Kidney tubule cell (primary cell): Measurements from ENCODE around the gene CDC42EP1.
A peak's percentile ranks its signal among the peaks of the same experiment; 100 is the strongest.

Source experiments
- DNase-seq: peaks from one replicate; pipeline ENCODE4 v3.0.0-alpha.2; 2018; ENCODE audit warnings: low spot score

The CDC42EP1 gene

DNA sequence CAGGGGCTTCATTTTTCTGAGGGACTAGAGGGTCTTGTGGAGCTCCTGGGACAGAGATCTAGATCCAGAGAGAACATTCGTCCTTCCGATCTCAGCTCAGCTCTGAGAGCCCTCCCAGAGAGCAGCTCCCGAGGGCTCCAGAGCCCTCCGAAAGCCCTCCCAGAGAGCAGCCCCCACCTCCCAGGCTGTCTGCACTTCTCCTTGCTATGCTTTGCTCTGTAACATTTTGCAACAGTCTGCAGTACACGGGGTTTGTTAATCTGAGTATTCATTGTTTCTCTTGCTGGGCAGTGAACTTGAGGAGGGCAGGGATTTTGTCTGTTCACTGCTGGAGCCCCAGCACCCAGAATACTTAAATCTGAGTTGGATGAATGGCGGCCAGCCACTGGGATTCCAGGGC is 50.9 kb downstream of the CDC42EP1 start:
- DNase-seq: no peak

DNA sequence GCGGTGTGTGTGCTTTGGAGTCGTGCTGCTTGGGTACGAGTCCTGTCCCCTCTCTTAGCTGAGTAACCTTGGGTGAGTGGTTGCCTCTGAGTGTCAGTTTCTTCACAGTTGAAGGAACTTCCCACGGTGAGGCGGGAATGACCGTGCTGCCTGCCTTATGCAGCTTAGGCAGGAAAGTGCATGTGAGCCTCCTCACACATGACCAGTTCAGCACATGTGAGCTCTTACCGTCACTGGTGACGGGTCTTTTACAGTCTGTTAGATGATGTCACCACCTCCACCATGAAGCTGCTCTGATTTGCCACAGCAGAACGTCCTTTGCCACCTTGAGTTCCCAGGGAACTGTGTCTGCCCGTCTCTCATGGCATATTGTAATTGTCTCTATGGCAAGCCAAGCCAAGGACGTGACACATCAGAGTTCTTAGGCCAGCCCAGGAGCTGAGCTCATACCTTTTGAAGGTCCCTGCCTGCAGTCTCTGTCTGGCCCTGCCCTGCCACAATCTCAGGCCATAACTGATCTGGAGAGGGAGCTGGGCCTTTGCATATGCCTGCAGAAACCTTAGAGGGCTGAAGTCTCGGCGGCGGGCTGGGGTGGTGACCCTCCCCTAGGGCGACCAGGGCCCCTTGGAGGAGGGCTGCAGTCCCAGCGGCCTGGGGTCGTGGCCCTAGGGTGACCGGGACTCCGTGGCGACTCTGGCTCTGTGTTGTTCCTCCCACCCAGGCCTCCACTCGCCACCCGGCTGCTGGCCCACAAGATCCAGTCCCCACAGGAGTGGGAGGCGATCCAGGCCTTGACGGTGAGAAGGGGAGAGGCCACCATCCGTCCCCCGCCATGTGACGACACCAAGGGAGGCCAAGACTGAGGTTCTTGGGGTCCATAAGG is 56.2 kb downstream of the CDC42EP1 start:
- DNase-seq: peak; percentile 40

DNA sequence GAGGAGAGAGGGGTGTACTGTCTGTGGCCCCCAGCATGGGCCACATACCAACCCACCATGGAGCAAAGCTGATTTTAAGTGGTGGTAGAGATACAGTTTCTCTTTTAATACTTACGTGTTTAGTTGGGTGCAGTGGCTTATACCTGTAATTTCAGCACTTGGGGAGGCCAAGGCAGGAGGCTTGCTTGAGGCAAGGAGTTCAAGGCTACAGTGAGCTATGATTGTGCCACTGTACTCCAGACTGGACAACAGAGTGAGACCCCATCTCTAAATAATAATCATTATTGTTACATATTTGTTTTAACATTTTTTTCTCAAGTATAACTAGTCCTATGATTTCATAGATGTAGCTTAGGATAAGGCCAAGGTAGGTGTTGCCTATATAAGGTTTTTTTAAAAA is 57.2 kb downstream of the CDC42EP1 start:
- no peak for DNase-seq

DNA sequence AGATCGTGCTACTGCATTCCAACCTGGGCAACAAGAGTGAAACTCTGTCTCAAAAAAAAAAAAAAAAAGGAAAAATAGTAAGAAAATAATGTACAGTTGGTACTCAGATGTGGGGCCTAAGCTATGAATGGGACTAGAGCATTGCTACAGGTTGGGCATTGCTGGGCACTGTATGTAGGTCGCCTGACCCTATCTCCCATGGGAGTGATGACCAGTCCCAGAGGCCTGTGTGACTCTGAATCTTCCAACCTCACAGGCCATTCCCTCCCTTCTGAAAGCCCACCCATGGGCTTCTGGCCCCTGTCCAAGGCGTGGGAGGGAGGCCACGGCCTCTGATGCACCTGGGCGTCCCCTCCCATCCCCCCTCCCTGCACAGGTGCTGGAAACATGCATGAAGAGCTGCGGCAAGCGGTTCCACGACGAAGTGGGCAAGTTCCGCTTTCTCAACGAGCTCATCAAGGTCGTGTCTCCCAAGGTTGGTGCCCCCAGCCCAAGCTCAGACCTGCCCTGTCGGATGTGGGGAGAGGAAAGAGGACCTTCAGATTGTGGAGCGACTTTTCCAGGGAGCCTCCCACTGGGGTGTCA is 57.9 kb downstream of the CDC42EP1 start:
- no peak for DNase-seq

DNA sequence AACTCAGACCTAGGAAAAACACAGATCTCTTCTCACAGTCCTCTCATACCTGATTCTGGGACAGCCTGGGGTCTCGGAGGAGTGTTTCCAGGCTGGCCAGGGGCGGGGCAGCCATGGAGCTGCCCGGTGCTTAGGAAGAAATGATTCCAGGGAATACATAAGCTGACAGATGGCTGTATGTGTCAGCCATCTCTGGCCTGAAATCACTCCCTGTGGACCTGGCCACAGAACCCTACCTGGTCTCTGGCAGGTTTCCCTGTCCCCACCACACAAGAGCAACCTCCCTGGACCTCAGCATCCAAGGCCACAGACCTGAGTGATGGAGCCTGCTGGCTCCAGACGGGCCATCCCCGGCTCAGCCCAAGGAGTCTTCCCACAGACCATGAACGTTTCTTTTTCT is 58.4 kb downstream of the CDC42EP1 start:
- DNase-seq: no peak
